Neural cell (in vitro differentiated cells): ENCODE measurements around the gene MIEN1.
"Not testable (repeated sequence)": the region's sequence is repeated elsewhere in the genome, so short reads cannot be mapped to it uniquely, and the experiment has no call there.

Source experiments
- EP300 ChIP-seq: fragments of 450-650 bp; conservative IDR thresholded peaks from 2 replicates; pipeline ENCODE4 v1.6.1; 2014; ENCODE audit warnings: antibody characterized with exemption, mild to moderate bottlenecking, moderate library complexity; ENCODE audit not compliant: poor library complexity, severe bottlenecking
- TF ChIP-seq, protein P1 (sequence below): IDR thresholded peaks from 2 replicates; pipeline ENCODE4 v1.6.1; 2012; ENCODE audit warnings: borderline replicate concordance
- TF ChIP-seq, protein P2 (sequence below): fragments of 450-650 bp; IDR thresholded peaks from 2 replicates; pipeline ENCODE4 v1.5.1; 2014; ENCODE audit warnings: antibody characterized with exemption, mild to moderate bottlenecking, moderate library complexity; ENCODE audit not compliant: poor library complexity, severe bottlenecking

DNA sequence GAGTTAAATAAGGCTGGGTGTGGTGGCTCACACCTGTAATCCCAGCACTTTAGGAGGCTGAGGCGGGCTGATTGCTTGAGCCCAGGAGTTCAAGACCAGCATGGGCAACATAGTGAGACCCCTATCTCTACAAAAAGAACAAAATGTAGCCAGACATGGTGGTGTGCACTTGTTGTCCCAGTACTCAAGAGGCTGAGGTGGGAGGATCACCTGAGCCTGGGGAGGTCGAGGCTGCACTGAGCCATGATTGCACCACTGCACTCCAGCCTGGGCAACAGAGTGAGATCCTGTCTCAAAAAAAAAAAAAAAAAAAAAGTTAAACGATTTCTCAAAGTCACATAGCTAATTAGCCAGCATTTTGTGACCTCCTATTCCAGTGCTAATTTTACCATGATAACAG, 33.8 kb upstream of the MIEN1 start:
- not testable (repeated sequence) for TF ChIP-seq EP300
- TF ChIP-seq, protein P1, sequence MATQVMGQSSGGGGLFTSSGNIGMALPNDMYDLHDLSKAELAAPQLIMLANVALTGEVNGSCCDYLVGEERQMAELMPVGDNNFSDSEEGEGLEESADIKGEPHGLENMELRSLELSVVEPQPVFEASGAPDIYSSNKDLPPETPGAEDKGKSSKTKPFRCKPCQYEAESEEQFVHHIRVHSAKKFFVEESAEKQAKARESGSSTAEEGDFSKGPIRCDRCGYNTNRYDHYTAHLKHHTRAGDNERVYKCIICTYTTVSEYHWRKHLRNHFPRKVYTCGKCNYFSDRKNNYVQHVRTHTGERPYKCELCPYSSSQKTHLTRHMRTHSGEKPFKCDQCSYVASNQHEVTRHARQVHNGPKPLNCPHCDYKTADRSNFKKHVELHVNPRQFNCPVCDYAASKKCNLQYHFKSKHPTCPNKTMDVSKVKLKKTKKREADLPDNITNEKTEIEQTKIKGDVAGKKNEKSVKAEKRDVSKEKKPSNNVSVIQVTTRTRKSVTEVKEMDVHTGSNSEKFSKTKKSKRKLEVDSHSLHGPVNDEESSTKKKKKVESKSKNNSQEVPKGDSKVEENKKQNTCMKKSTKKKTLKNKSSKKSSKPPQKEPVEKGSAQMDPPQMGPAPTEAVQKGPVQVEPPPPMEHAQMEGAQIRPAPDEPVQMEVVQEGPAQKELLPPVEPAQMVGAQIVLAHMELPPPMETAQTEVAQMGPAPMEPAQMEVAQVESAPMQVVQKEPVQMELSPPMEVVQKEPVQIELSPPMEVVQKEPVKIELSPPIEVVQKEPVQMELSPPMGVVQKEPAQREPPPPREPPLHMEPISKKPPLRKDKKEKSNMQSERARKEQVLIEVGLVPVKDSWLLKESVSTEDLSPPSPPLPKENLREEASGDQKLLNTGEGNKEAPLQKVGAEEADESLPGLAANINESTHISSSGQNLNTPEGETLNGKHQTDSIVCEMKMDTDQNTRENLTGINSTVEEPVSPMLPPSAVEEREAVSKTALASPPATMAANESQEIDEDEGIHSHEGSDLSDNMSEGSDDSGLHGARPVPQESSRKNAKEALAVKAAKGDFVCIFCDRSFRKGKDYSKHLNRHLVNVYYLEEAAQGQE, result not testable (repeated sequence)
- TF ChIP-seq, protein P2, sequence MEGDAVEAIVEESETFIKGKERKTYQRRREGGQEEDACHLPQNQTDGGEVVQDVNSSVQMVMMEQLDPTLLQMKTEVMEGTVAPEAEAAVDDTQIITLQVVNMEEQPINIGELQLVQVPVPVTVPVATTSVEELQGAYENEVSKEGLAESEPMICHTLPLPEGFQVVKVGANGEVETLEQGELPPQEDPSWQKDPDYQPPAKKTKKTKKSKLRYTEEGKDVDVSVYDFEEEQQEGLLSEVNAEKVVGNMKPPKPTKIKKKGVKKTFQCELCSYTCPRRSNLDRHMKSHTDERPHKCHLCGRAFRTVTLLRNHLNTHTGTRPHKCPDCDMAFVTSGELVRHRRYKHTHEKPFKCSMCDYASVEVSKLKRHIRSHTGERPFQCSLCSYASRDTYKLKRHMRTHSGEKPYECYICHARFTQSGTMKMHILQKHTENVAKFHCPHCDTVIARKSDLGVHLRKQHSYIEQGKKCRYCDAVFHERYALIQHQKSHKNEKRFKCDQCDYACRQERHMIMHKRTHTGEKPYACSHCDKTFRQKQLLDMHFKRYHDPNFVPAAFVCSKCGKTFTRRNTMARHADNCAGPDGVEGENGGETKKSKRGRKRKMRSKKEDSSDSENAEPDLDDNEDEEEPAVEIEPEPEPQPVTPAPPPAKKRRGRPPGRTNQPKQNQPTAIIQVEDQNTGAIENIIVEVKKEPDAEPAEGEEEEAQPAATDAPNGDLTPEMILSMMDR, result not testable (repeated sequence)
